HG02798 (cell line): ENCODE measurements around the gene CPLX4.

Experiments used
- ATAC-seq: cut with Tn5 transposase; IDR thresholded peaks from one replicate; pipeline ENCODE4 v1.9.1; 2021; ENCODE audit warnings: mild to moderate bottlenecking; ENCODE audit not compliant: unreplicated experiment, poor library complexity

CPLX4 gene

GRCh38 chr18:59246796-59247195, 71.7 kb downstream of the CPLX4 start:
- no peak for ATAC-seq
